ENCODE measurements around the gene CAMK1D.
"Not testable (repeated sequence)": the region's sequence is repeated elsewhere in the genome, so short reads cannot be mapped to it uniquely, and the experiment has no call there.

Gene CAMK1D

DNA sequence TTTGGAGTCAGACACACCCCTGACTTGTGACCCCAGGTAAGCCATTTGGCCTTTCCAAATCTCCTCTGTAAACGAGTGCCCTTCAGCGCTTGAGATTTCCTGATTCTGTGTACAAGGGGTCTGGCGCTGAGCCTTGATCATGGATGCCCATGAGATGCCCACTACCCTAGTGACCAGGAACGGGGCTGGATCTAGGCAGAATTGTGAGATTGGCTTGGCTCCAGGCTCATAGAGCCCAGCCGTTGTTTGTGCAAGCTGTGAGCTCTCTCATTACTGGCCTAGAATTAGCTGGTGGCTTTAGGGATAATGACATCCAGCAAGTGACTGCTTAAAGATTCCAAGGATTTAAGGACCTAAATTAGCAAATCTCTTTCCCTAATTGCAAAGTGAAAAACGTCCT lies 84.9 kb downstream of the CAMK1D start:
- no peak for DNase-seq

DNA sequence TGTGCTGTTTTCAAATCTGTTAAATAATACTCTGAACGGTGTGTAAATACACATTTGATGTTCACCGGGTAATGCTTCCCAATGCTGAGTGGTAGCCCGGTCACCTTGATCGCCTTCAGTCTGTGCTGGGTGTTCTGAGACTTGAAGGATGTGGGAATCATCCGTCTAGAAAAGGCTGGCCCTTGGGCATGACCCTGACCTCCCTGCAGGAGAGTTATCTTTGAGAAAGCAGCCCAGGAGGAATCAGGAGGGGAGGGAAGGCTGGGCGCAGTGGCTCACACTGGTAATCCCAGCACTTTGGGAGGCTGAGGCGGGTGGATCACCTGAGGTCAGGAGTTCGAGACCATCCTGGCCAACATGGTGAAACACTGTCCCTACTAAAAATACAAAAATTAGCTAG lies 85.3 kb downstream of the CAMK1D start:
- not testable (repeated sequence) for DNase-seq

DNA sequence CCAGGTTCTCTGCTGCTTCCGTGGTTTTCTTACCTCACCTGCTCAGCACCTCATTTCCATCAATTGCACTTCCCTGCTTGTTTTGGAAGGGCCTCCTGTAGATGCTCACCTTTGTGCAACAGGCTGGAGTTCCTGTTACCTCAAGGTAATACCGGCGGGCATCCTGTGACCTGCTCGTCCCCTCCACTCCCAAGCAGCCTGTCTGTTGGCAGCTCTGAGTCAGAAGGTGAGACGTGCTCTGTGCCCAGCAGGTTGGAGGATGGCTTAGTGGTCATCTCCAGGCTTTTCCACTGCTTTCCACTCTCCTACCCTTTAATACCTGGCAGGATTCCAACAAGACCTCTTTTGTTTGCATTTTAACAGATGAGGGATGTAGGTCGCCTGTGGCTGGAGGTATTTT lies 86.0 kb downstream of the CAMK1D start:
- no peak for DNase-seq

DNA sequence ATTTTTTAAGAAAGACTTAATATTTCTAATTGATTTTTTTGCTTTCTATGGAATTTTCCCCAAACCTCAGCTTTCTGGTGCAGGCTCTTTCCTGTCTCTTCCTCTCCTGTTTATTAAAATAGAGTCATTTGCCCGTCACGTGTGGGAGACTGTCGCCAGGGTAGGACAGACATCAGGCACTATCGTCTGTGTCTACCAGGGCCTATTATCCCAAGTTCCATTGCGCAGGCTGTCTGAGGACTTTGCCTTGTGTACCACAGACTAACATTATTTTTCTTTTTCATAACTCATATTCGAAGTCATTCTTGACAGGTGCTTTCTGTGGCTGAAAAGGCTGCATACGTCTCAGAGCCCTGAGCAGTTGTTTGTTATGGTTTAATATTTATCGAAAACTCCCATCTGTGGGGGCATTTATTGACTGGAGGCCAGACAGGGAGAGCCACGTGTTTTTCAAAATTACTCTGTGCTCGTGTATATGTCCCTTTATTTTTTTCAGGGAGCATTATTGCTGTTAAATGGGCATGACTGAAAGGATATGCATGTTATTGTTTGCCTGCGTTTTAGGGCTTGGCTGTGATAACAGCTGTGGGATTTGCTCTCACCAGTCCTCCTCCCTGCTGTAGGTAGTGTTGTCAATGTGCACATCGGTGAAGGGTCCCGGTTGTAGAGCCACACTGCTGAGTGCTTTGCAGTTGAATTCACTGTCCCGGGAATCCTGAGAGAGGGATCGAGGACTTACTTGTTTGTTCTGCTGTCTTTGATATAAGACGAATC lies 89.8 kb downstream of the CAMK1D start:
- DNase-seq: no peak

DNA sequence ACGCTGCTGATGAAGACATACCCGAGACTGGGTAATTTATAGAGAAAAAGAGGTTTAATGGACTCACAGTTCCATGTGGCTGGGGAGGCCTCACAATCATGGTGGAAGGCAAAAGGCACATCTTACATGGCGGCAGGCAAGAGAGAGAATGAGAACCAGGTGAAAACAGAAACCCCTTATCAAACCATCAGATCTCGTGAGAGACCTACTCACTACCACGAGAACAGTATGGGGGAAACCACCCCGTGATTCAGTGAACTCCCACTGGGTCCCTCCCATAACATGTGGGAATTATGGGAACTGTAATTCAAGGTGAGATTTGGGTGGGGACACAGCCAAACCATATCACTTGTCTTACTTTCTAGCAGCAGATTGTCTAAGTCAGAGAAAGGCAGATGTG lies 90.4 kb downstream of the CAMK1D start:
- DNase-seq: not testable (repeated sequence)

DNA sequence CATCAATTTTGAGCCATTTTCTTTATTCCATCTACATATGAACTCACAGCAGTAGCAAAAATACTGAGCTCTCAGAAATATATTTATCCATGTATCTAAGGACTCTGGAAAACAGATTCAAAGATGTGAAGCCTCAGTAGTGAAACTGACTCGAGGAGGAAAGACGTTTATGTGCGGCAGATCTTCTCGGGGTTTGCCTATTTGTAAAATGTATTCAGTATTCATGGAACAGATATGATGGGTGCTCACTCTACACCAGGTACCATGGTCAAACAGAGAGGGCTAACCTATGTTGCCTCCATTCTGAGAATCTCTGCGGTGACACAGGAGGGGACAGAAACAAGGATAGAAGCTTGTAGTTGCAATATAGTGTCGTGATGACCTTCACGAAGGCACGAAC lies 93.7 kb downstream of the CAMK1D start:
- DNase-seq: no peak

DNA sequence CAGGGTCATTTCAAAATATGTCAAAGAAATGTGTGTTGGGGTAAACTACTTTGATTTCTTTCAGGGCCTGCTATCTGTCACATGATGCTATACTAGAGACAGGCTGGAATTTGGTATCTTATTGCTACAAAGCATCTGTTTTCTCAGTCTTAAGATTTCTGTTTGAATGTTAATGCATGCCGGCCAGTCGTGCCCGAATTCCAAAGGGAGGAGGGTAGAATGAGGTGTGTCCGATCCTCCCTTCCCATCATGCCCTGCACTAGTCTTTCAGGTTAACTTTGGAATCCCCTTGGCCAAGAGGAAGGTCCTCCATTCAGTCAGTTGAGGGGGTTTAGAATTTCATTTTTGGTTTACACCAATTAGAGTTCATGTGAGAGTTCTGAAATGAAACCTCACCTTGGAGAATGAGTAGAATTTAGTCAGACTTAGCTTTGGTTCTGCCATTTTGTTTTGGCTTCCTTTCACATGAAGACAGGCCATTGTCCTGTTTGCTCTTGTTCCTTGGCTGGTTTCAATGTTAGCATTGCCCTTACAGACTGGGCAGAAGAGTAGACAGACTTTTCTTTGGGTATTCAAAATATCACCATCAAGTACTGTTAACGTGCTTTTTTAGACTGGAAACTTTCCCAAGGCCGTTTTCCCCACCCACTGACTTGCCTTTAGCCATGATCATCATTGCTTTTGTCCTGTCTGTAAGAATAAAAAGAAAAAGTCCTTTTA lies 95.8 kb downstream of the CAMK1D start:
- no peak for DNase-seq

DNA sequence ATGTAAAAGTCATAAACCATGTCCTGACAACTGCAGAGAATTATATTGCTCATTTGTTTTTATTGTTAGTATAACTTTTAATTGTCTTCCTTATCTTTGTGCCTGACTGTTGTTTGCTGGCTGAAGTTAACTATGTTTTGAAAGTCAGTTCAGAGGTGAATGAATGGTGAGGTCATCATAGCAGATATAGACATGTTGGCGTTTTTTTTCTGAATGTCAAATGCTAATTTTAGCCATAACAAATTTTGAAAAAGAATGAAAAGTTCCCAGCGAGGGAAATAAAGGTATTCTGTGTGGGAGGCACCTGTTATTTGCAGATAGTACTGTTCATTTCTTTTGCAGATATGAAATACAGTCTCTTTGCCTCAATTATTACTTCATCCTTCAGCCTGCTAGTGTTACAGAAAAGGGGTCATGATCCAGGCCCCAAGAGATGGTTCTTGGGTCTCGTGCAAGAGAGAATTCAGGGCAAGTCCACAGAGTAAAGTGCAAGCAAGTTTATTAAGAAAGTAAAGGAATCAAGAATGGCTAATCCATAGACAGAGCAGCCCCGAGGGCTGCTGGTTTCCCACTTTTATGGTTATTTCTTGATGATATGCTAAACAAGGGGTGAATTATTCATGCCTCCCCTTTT lies 96.5 kb downstream of the CAMK1D start:
- no peak for DNase-seq

DNA sequence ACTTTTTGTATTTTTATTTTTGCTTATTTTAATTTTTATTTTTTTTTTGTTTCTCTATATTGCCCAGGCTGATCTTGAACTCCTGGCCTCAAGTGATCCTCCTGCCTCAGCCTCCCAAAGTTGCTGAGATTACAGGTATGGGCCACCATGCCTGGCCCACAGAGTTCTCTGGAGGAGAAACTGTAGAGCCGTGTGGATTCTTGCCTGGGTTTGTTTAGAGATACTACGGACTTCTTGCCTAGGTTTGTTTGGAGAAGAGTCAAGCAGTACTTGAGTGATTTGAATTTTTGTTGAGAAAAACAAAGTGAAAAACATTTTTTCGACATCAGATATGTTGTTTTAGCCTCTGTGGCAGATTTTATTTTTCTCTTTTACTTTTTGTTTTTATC lies 99.0 kb downstream of the CAMK1D start:
- no peak for DNase-seq

DNA sequence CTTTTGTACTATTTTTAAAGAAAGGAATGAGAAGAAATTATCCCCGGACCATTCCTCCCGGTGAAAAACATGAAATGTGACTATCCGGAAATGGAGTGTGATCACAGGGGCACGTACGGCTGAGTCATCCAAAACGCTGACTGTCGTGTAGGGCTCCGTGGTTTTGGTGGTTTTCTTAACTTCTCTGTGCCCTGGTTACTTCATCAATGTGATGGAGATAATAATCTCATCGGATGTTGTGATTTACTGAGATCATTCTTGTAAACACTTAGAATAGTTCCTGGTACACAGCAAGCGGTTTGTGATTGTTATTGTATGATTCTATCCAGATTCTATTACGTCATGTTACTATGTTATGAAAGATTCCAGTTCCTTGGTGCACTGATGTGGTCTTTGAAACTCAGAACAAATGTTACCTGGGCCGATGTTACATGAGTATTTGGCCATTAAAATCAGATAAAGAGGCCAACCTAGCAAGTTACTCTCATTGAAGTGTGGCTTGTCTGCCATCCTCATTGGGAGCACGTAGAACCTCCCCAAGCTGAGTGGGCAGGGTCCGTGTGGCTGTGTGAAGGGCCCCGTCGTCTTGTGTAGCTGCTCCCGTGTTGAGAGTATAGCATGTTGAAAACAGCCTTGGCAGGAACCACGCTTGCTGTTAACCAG lies 99.5 kb downstream of the CAMK1D start:
- no peak for DNase-seq

DNA sequence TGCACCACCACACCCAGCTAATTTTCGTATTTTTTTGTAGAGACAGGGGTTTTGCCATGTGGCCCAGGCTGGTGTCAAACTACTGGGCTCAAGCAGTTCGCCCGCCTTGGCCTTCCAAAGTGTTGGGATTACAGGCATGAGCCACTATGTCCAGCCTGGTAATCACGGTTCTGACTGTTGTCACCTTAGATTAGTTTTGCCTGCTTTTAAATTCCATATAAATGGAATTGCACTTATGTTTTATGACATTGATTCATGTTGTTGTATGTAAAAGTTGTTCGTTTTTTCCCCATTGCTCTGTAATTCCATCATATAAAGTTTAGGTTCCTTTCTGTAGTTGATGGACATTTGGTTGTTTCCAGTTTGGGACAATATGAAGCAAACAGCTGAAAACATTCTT lies 106.0 kb downstream of the CAMK1D start:
- DNase-seq: no peak

DNA sequence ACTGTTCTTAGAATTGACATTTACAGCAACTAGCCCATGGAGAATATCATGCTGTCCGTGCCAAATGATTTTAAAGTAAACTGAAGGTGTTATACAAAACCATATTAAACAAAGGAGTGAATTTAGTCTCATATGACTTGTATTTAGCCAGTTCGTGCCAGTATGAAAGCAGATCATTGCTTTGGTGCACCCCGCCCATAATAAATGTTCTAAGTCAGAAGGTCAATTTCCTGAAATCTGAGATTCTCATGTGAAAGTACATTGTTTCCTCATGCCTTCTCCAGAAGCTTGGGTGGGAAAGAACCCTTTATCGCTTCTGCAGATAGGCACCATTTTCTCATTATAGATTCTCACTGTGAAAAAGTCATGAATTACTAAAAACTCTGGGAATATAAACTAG lies 106.4 kb downstream of the CAMK1D start:
- DNase-seq: no peak

DNA sequence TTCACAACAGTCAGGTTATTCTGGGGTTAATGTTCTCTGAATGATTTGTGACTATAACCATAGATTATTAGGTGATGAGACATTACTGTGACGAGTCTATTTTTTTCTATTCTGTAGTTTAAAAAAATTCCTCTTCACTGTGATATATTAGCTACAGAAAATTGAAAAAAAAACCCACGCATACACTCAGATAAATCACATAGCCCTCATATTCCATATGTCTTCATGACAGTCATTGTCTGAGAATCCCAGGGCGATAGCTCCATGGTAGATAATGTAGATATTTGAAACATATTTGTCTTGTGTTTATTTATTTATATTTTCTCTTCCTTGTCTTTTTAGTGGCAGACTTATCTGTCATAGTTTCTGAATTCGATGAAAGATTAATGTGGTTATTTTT lies 110.0 kb downstream of the CAMK1D start:
- no peak for DNase-seq

DNA sequence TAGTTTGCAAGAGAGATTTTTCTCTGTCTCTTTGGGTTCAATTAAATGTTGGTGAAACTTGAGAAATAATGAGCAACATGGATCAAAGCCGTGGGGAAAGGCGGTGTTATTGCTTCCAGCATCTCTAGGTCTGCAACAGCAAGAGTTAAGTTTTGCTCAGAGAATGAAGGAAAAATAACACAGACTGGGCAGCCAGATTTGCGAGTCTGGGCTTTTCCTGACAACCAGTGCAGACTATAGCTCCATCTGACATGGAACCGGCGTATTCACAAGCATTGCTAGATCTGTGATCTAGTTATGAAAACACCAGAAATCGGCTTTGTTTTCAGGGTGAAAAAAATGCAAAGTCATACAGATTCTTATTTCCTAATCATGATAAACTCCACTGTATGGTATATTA lies 110.4 kb downstream of the CAMK1D start:
- DNase-seq: no peak

DNA sequence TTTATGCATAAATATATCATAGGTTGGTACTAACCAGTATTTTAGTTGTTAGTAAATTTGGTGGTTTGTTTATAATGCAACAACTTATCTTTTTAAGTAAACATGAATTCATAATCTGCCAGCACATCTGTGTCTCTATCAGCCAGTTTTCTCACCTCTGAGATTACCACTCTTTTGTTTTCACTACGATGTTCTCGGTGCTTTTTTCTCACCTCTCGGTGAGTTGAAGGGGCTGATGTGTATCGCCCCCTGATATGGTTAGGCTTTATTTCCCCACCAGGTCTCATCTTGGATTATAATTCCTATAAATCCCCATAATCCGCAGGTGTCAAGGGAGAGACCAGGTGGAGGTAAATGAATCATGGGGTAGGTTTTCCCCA lies 114.1 kb downstream of the CAMK1D start:
- DNase-seq: no peak

DNA sequence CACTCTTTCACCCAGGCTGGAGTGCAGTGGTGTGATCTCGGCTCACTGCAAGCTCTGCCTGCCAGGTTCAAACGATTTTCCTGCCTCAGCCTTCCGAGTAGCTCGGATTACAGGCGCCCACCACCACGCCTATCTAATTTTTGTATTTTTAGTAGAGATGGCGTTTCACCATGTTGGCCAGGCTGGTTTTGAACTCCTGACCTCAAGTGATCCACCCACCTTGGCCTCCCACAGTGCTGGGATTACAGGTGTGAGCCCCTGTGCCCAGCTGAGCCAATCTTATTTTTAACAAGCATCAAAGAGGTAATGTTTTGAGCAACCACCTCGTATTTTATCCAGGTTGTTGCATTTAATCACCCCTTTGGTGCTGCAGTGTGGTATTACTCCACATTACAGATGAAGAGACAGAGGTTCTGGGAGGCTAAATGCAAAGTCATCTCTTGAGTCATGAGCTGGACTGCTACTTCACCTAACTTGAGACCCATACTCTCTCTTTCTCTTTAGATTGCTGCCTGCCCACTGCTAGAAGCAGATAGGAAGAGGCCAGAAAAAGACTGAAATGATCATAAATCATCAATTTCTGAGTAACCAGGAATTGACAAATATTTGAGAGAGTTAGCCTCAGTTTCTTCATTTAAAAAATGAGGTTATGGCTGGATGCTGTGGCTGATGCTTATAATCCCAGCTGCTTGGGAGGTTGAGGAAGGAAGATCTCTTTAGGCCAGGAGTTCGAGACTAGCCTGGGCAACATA lies 116.2 kb downstream of the CAMK1D start:
- no peak for DNase-seq

DNA sequence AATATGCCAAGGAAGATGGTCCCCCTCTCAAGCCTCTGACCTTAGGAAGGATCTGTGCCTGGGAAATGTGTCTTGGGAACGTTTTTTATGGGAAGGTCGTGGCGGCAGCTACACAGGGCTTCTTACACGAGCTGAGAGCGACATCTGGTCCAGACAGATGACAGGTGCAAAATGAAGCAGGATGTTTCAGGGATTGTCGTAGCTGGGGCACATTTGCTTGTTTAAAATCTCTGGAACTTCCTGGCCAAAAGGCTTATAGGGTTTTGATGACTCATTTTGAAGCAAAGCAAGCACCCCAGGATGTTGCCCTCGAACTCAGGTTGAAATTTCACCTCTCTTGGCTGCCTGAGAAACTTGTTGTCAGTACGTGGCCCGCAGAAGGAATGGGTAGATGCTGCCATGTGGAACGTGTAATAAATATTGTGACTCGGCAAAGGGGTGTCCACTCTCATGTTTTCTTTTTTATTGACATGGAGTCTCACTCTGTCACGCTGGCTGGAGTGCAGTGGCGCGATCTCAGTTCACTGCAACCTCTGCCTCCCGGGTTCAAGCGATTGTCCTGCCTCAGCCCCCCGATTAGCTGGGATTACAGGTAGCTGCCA lies 117.5 kb downstream of the CAMK1D start:
- no peak for DNase-seq

DNA sequence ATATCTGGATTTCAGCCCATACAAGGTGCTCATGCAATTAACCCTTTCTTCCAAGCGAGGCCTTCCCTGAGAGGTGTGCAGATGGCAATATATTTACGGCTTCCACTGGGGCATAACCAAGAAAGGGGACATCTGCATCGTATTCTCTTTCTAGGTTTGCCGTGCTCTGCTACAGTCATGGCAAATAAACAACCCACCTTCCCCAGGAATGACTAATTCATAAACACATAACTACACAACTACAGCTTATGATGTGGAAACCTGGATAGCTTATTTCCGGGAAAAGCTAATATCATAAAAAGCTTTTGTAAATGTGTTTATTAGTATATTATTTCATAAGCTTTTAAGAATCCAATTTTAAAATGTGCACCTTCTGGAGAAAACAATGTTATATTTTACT lies 120.0 kb downstream of the CAMK1D start:
- DNase-seq: no peak

DNA sequence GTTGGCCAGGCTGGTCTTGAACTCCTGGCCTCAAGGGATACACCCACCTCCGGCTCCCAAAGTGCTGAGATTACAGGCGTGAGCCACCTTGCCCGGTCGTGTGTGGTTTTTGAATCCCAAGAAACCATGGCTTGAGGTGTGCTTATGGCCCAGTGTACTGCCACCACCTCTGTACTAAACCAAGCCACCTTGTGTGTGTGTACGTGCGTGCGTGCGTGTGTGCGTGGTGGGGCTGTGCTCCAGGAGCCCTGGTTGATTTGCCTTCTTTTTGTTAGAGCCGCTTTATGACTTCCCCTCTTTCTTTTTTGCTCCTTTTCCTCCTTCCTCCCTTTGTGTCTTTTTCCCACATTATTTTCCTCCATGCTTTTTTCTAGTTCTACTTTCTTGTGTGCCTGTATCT lies 121.4 kb downstream of the CAMK1D start:
- no peak for DNase-seq

DNA sequence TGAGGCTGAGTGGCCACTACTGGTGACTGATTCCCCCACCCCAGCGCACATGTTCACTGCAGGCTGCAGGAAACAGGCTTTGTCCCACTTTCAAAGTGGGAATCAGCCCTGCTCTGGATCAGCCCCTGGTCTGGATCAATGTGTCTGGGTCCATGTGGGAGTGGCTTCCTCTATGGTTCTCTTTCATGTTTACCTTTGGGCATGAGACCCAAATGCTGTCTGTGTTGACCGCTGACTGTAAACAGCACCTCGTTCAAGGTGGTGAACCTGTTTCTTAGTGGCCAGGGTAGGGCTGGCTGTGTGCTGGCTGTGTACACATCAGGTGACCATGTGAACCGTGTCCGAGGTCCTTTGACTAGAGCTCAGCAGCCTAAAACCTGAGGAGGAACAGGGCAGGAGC lies 121.8 kb downstream of the CAMK1D start:
- no peak for DNase-seq

DNA sequence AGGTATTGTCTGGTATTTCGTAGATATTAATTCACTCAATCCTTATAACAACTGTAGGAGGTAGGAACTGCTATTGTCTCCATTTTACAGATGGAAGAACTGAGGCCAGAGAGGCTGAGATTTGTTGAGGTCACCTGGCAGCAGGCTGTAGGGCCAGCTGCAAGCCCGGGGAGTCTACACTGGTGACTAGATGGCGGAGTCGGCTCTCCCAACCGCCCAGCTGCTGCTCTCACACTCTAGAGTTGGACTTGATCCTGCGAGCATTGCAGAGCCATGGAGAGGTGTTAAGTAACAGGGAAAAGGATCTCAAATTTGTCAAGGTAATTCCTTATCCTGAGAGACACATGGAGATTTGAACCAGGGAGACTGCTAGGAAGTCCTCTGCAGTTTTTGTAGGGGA lies 124.1 kb downstream of the CAMK1D start:
- no peak for DNase-seq

DNA sequence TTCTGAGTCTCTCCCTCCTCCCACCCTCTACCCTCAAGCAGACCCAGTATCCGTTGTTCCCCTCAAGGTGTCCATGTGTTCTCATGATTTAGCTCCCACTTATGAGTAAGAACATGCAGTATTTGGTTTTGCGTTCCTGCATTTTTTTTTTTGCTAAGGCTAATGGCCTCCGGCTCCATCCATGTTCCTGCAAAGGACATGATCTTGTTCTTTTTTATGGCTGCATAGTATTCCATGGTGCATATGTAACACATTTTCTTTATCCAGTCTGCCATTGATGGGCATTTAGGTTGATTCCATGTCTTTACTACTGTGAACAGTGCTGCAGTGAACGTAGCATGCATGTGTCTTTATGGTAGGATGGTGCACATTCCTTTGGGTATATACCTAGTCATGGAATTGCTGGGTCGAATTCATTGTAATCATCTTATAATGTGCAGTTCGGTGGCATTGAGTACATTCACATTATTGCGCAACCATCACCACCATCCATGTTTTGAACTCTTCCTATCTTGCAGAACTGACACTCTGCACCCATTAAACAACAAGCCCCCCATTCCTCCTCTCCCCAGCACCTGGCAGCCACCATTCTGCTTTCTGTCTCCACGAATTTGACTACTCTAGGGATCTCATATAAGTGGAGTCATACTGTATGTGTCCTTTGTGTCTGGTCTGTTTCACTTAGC lies 125.5 kb downstream of the CAMK1D start:
- no peak for DNase-seq
